ENCODE results near the gene FANCB. TPM values are rescaled to one million over a fixed set of nuclear protein-coding genes. Genes with fewer than 3 reads are reported as not detected.

Gene FANCB
- total RNA-seq, 2 experiments from 2014 or later: 1.5 to 1.6 TPM

GRCh38 chrX:14919407-14919806 is 46.5 kb upstream of the FANCB start:
- no peak for DNase-seq
- no peak for TF ChIP-seq CTCF (IDR thresholded peaks at IDR 0.05)
- Mint-ChIP-seq H3K36me3 (ENCODE audit: low read depth) (peaks cover 34% of the 10 kb centered on the region), H3K4me1 (ENCODE audit: low read depth) (no peaks in the 10 kb centered on the region), H3K27me3 (no peaks in the 10 kb centered on the region), H3K9me3 (no peaks in the 10 kb centered on the region), H3K4me3 (no peak overlapping the region), H3K27ac (no peak overlapping the region)
- ChIA-PET CTCF (no interaction called here), POLR2A (interaction anchor here (0.7 kb wide), 1 partner anchor 1997 kb away, joined by 3 read pairs; no protein-coding TSS in a partner anchor)
- intact Hi-C loops (cut with DNase I, micrococcal nuclease): no loop called here
- Histone ChIP-seq H3K4me3 (ENCODE audit: low read length) (no peak overlapping the region), H3K4me1 (ENCODE audit: insufficient read depth, low read length) (no peaks in the 10 kb centered on the region), H3K9me3 (ENCODE audit: control insufficient read depth in 1 of 2, insufficient read depth in 1 of 2, low read length in 2 of 2) (no peaks in the 10 kb centered on the region), H3K27ac (ENCODE audit: low read depth in 1 of 2, low read length in 2 of 2) (no peak overlapping the region), H3K36me3 (ENCODE audit: insufficient read depth, low read length) (peaks cover 33% of the 10 kb centered on the region), H3K27me3 (ENCODE audit: control insufficient read depth in 1 of 2, insufficient read depth in 2 of 2, low read length in 2 of 2) (no peaks in the 10 kb centered on the region)
- no peak for ATAC-seq (ENCODE audit: poor library complexity)

- H3K4me1 ChIP-seq (ENCODE audit: insufficient read depth, low read length): no peaks in the 10 kb centered on the region
- H3K27ac ChIP-seq (ENCODE audit: low read depth in 1 of 2, low read length in 2 of 2): no peak overlapping the region
- Mint-ChIP-seq H3K36me3 (ENCODE audit: low read depth) (peaks cover 55% of the 10 kb centered on the region), H3K9me3 (no peaks in the 10 kb centered on the region), H3K4me1 (ENCODE audit: low read depth) (no peaks in the 10 kb centered on the region), H3K27ac (no peak overlapping the region), H3K27me3 (no peaks in the 10 kb centered on the region), H3K4me3 (no peak overlapping the region)
- ChIA-PET CTCF (no interaction called here), POLR2A (no interaction called here)
- ATAC-seq (ENCODE audit: poor library complexity) (no peak), DNase-seq (no peak)
- intact Hi-C loops (cut with DNase I, micrococcal nuclease): no loop called here
- peaks cover 45% of the 10 kb centered on the region for H3K36me3 ChIP-seq (ENCODE audit: insufficient read depth, low read length)
- H3K27me3 ChIP-seq (ENCODE audit: control insufficient read depth in 1 of 2, insufficient read depth in 2 of 2, low read length in 2 of 2): no peaks in the 10 kb centered on the region
- TF ChIP-seq CTCF (IDR thresholded peaks at IDR 0.05): no peak
- H3K9me3 ChIP-seq (ENCODE audit: control insufficient read depth in 1 of 2, insufficient read depth in 1 of 2, low read length in 2 of 2): no peaks in the 10 kb centered on the region
- H3K4me3 ChIP-seq (ENCODE audit: low read length): no peak overlapping the region
These were observed 43.3 kb upstream of the FANCB start for GRCh38 chrX:14916017-14916674.

GRCh38 chrX:14915596-14915995 is 42.7 kb upstream of the FANCB start:
- ChIA-PET CTCF (no interaction called here), POLR2A (no interaction called here)
- H3K4me1 Mint-ChIP-seq (ENCODE audit: low read depth): no peaks in the 10 kb centered on the region
- Histone ChIP-seq H3K27ac (ENCODE audit: low read depth in 1 of 2, low read length in 2 of 2) (no peak overlapping the region), H3K27me3 (ENCODE audit: control insufficient read depth in 1 of 2, insufficient read depth in 2 of 2, low read length in 2 of 2) (no peaks in the 10 kb centered on the region), H3K36me3 (ENCODE audit: insufficient read depth, low read length) (peaks cover 45% of the 10 kb centered on the region), H3K9me3 (ENCODE audit: control insufficient read depth in 1 of 2, insufficient read depth in 1 of 2, low read length in 2 of 2) (no peaks in the 10 kb centered on the region), H3K4me3 (ENCODE audit: low read length) (no peak overlapping the region), H3K4me1 (ENCODE audit: insufficient read depth, low read length) (no peaks in the 10 kb centered on the region)
- no peaks in the 10 kb centered on the region for H3K27me3 Mint-ChIP-seq
- ATAC-seq (ENCODE audit: poor library complexity) (no peak), DNase-seq (no peak)
- H3K27ac Mint-ChIP-seq: no peak overlapping the region
- TF ChIP-seq CTCF (IDR thresholded peaks at IDR 0.05): no peak
- intact Hi-C loops (cut with DNase I, micrococcal nuclease): no loop called here
- H3K36me3 Mint-ChIP-seq (ENCODE audit: low read depth): peaks cover 61% of the 10 kb centered on the region
- no peaks in the 10 kb centered on the region for H3K9me3 Mint-ChIP-seq
- no peak overlapping the region for H3K4me3 Mint-ChIP-seq
